Mesenchymal stem cell (in vitro differentiated cells and primary cell): ENCODE measurements around the gene ABLIM2.

ENCODE experiments used
- DNase-seq: peaks from one replicate; pipeline ENCODE4 v3.0.0-alpha.2; 2013
- H2AFZ ChIP-seq: one replicate; pipeline ENCODE4 v1.6.1; 2013; ENCODE audit warnings: low read depth, mild to moderate bottlenecking, control low read depth, inconsistent platforms, low read length, moderate library complexity
- H2AK5ac ChIP-seq: 2 replicates; pipeline ENCODE4 v1.6.1; 2013; ENCODE audit warnings: low read length, moderate library complexity, mild to moderate bottlenecking, inconsistent platforms; ENCODE audit not compliant: severe bottlenecking
- H2BK120ac ChIP-seq: one replicate; pipeline ENCODE4 v1.6.1; 2013; ENCODE audit warnings: low read depth, mild to moderate bottlenecking, inconsistent platforms, low read length, moderate library complexity
- H2BK12ac ChIP-seq, 2 experiments: one replicate each; pipeline ENCODE4 v1.6.1; 2013; ENCODE audit warnings: inconsistent platforms in 2 of 2, low read length in 2 of 2, mild to moderate bottlenecking in 2 of 2, moderate library complexity in 2 of 2, control low read depth in 1 of 2
- H2BK15ac ChIP-seq: one replicate; pipeline ENCODE4 v1.6.1; 2013; ENCODE audit warnings: mild to moderate bottlenecking, low read depth, inconsistent platforms; ENCODE audit not compliant: poor library complexity, severe bottlenecking
- H2BK5ac ChIP-seq: 2 replicates; pipeline ENCODE4 v1.6.1; 2013; ENCODE audit warnings: low read depth, mild to moderate bottlenecking, low read length, control low read depth, inconsistent platforms; ENCODE audit not compliant: poor library complexity, severe bottlenecking
- H3K14ac ChIP-seq, 2 experiments: one replicate each; pipeline ENCODE4 v1.6.1; 2013; ENCODE audit warnings: inconsistent platforms in 2 of 2, low read length in 2 of 2, control low read depth in 1 of 2, mild to moderate bottlenecking in 1 of 2, moderate library complexity in 1 of 2
- H3K18ac ChIP-seq, 2 experiments: one replicate each; pipeline ENCODE4 v1.6.1; 2013; ENCODE audit warnings: inconsistent platforms in 2 of 2, low read length in 2 of 2, control low read depth in 1 of 2, low read depth in 1 of 2, mild to moderate bottlenecking in 1 of 2
- H3K23ac ChIP-seq, 2 experiments: one replicate each; pipeline ENCODE4 v1.6.1; 2013; ENCODE audit warnings: inconsistent platforms in 2 of 2, low read length in 2 of 2, mild to moderate bottlenecking in 2 of 2, moderate library complexity in 2 of 2, control low read depth in 1 of 2
- H3K27ac ChIP-seq: 2 replicates; pipeline ENCODE4 v1.5.1; 2013; ENCODE audit warnings: mild to moderate bottlenecking, moderate library complexity, low read length, control low read depth, inconsistent platforms; ENCODE audit not compliant: poor library complexity, severe bottlenecking
- H3K27me3 ChIP-seq, 2 experiments: 2 replicates each; pipeline versions ENCODE4 v1.6.1 to v1.7.0; 2013; ENCODE audit warnings: low read length in 2 of 2, mild to moderate bottlenecking in 2 of 2, moderate library complexity in 2 of 2, control low read depth in 1 of 2, inconsistent platforms in 1 of 2; ENCODE audit not compliant: control insufficient read depth in 1 of 2, insufficient read depth in 1 of 2
- H3K36me3 ChIP-seq, 2 experiments: 2 replicates each; pipeline versions ENCODE4 v1.6.1 to v1.7.0; 2013; ENCODE audit warnings: low read length in 2 of 2, control low read depth in 1 of 2, inconsistent platforms in 1 of 2, low read depth in 1 of 2, mild to moderate bottlenecking in 1 of 2; ENCODE audit not compliant: insufficient read depth in 2 of 2, control insufficient read depth in 1 of 2
- H3K4ac ChIP-seq, 2 experiments: one replicate each; pipeline ENCODE4 v1.6.1; 2013; ENCODE audit warnings: inconsistent platforms in 2 of 2, low read length in 2 of 2, mild to moderate bottlenecking in 2 of 2, moderate library complexity in 2 of 2, control low read depth in 1 of 2, low read depth in 1 of 2
- H3K4me1 ChIP-seq: 2 replicates; pipeline ENCODE4 v1.6.1; 2013; ENCODE audit warnings: low read depth, low read length, control low read depth; ENCODE audit not compliant: control insufficient read depth, insufficient read depth
- H3K4me2 ChIP-seq: 2 replicates; pipeline ENCODE4 v1.6.1; 2013; ENCODE audit warnings: low read length, mild to moderate bottlenecking, inconsistent platforms; ENCODE audit not compliant: poor library complexity, severe bottlenecking
- H3K4me3 ChIP-seq, 2 experiments: 2 replicates each; pipeline versions ENCODE4 v1.5.1 to v1.7.0; 2013; ENCODE audit warnings: low read length in 2 of 2, mild to moderate bottlenecking in 2 of 2, control low read depth in 1 of 2, low read depth in 1 of 2; ENCODE audit not compliant: insufficient read depth in 1 of 2
- H3K79me1 ChIP-seq: replicated peaks from 2 replicates; pipeline ENCODE4 v1.6.1; 2013; ENCODE audit warnings: mild to moderate bottlenecking, control low read depth, low read length, inconsistent platforms; ENCODE audit not compliant: poor library complexity, severe bottlenecking
- H3K9ac ChIP-seq: 2 replicates; pipeline ENCODE4 v1.7.0; 2013; ENCODE audit warnings: mild to moderate bottlenecking, low read length, moderate library complexity
- H3K9me3 ChIP-seq: 2 replicates; pipeline ENCODE4 v1.7.0; 2013; ENCODE audit warnings: mild to moderate bottlenecking, low read length; ENCODE audit not compliant: control insufficient read depth
- H4K8ac ChIP-seq: one replicate; pipeline ENCODE4 v1.6.1; 2013; ENCODE audit warnings: inconsistent platforms, mild to moderate bottlenecking, low read length, moderate library complexity
- H4K91ac ChIP-seq: one replicate; pipeline ENCODE4 v1.6.1; 2013; ENCODE audit warnings: mild to moderate bottlenecking, low read length, inconsistent platforms
- WGBS: methylation state at CpG from one replicate; pipeline ENCODE4 v1.1.7; 2013; ENCODE audit warnings: mixed read lengths; 5-methylcytosine and 5-hydroxymethylcytosine counted together

The ABLIM2 gene

GRCh38 chr4:8132947-8133705 is 25.5 kb downstream of the ABLIM2 start:
- Histone ChIP-seq H3K4me1 (no peaks in the 10 kb centered on the region), H3K79me1 (no peaks in the 10 kb centered on the region), H2BK120ac (no peak overlapping the region), H3K23ac (no peak overlapping the region), H3K14ac (no peak overlapping the region), H3K9ac (no peak overlapping the region), H3K27me3 (peaks cover 46 to 82% of the 10 kb centered on the region in 2 experiments), H3K27ac (no peak overlapping the region), H4K91ac (no peak overlapping the region), H2AFZ (no peak overlapping the region), H3K36me3 (no peaks in the 10 kb centered on the region), H2AK5ac (no peak overlapping the region), H3K4me3 (no peak overlapping the region), H3K4ac (no peak overlapping the region), H2BK15ac (no peak overlapping the region), H2BK5ac (no peak overlapping the region), H4K8ac (no peak overlapping the region), H3K9me3 (peaks cover 3% of the 10 kb centered on the region), H3K18ac (no peak overlapping the region), H2BK12ac (no peak overlapping the region), H3K4me2 (no peak overlapping the region)
- DNase-seq: no peak
- WGBS: 80% methylated on average over 27 of the region's 27 CpGs

- H2AK5ac ChIP-seq: no peak overlapping the region
- H2BK5ac ChIP-seq: no peak overlapping the region
- H4K8ac ChIP-seq: no peak overlapping the region
- no peaks in the 10 kb centered on the region for H3K4me1 ChIP-seq
- H2AFZ ChIP-seq: no peak overlapping the region
- H3K9me3 ChIP-seq: no peaks in the 10 kb centered on the region
- H3K4me2 ChIP-seq: no peak overlapping the region
- DNase-seq: no peak
- no peaks in the 10 kb centered on the region for H3K36me3 ChIP-seq
- H3K4me3 ChIP-seq: no peak overlapping the region
- no peak overlapping the region for H3K18ac ChIP-seq
- no peak overlapping the region for H2BK120ac ChIP-seq
- H3K79me1 ChIP-seq: no peaks in the 10 kb centered on the region
- H3K27me3 ChIP-seq: peaks cover 51 to 84% of the 10 kb centered on the region in 2 experiments
- H2BK15ac ChIP-seq: no peak overlapping the region
- 81% methylated on average over 10 of the region's 10 CpGs for WGBS
- no peak overlapping the region for H3K9ac ChIP-seq
- H4K91ac ChIP-seq: no peak overlapping the region
- no peak overlapping the region for H3K23ac ChIP-seq
- H3K14ac ChIP-seq: no peak overlapping the region
- no peak overlapping the region for H3K4ac ChIP-seq
- H3K27ac ChIP-seq: no peak overlapping the region
- H2BK12ac ChIP-seq: no peak overlapping the region
Measured at GRCh38 chr4:8132400-8132799, 26.2 kb downstream of the ABLIM2 start.

- H3K36me3 ChIP-seq: no peaks in the 10 kb centered on the region
- no peak overlapping the region for H3K4ac ChIP-seq
- H2BK15ac ChIP-seq: no peak overlapping the region
- no peak overlapping the region for H4K91ac ChIP-seq
- H3K14ac ChIP-seq: no peak overlapping the region
- no peak overlapping the region for H3K23ac ChIP-seq
- H2BK5ac ChIP-seq: no peak overlapping the region
- WGBS: 82% methylated on average over 14 of the region's 18 CpGs
- H2AK5ac ChIP-seq: no peak overlapping the region
- H2BK120ac ChIP-seq: no peak overlapping the region
- H3K18ac ChIP-seq: no peak overlapping the region
- H3K4me1 ChIP-seq: no peaks in the 10 kb centered on the region
- H2BK12ac ChIP-seq: no peak overlapping the region
- no peaks in the 10 kb centered on the region for H3K9me3 ChIP-seq
- H3K27me3 ChIP-seq: peaks cover 57 to 87% of the 10 kb centered on the region in 2 experiments
- no peak overlapping the region for H3K4me2 ChIP-seq
- no peak for DNase-seq
- no peak overlapping the region for H2AFZ ChIP-seq
- H3K79me1 ChIP-seq: no peaks in the 10 kb centered on the region
- no peak overlapping the region for H3K9ac ChIP-seq
- H4K8ac ChIP-seq: no peak overlapping the region
- H3K4me3 ChIP-seq: no peak overlapping the region
- no peak overlapping the region for H3K27ac ChIP-seq
Measured at GRCh38 chr4:8131826-8132225, 26.8 kb downstream of the ABLIM2 start.

GRCh38 chr4:8131210-8131609 is 27.4 kb downstream of the ABLIM2 start:
- H3K79me1 ChIP-seq: no peaks in the 10 kb centered on the region
- H2BK12ac ChIP-seq: no peak overlapping the region
- no peak overlapping the region for H2BK15ac ChIP-seq
- H2BK120ac ChIP-seq: no peak overlapping the region
- H2AFZ ChIP-seq: no peak overlapping the region
- no peak overlapping the region for H4K91ac ChIP-seq
- no peak overlapping the region for H3K4me2 ChIP-seq
- no peak overlapping the region for H3K23ac ChIP-seq
- no peaks in the 10 kb centered on the region for H3K9me3 ChIP-seq
- no peaks in the 10 kb centered on the region for H3K36me3 ChIP-seq
- H2BK5ac ChIP-seq: no peak overlapping the region
- WGBS: 77% methylated on average over 8 of the region's 8 CpGs
- no peak overlapping the region for H3K14ac ChIP-seq
- H4K8ac ChIP-seq: no peak overlapping the region
- no peak overlapping the region for H3K18ac ChIP-seq
- no peak overlapping the region for H3K4me3 ChIP-seq
- no peak overlapping the region for H2AK5ac ChIP-seq
- no peak overlapping the region for H3K27ac ChIP-seq
- H3K9ac ChIP-seq: no peak overlapping the region
- DNase-seq: no peak
- no peaks in the 10 kb centered on the region for H3K4me1 ChIP-seq
- peaks cover 62 to 90% of the 10 kb centered on the region in 2 experiments for H3K27me3 ChIP-seq
- H3K4ac ChIP-seq: no peak overlapping the region
